Measurements from ENCODE around the gene HACD1.

HACD1 gene

GRCh38 chr10:17651896-17652295 lies 34.7 kb upstream of the HACD1 start:
- Histone ChIP-seq H3K4me1 (ENCODE audit: control insufficient read depth, insufficient read depth, low read length) (no peaks in the 10 kb centered on the region), H3K36me3 (ENCODE audit: control insufficient read depth in 2 of 2, insufficient read depth in 1 of 2, low read length in 2 of 2) (peaks cover 0 to 16% of the 10 kb centered on the region in 2 experiments; a peak in 2 of 3 replicates), H3K4me3 (ENCODE audit: low read depth, low read length) (no peak overlapping the region), H3K9me3 (ENCODE audit: control insufficient read depth, insufficient read depth, low read depth, low read length) (no peaks in the 10 kb centered on the region), H3K27ac (ENCODE audit: extremely low read depth, low read depth, low read length) (no peak overlapping the region)
- ChIA-PET POLR2A (no interaction called here), CTCF (no interaction called here)
- TF ChIP-seq ZNF362 (tag by site-specific recombination; IDR thresholded peaks at IDR 0.05) (no peak), ZBTB11 (tag by site-specific recombination; conservative IDR thresholded peaks at IDR 0.05; ENCODE audit: low read depth) (no peak), YY2 (tag by site-specific recombination; IDR thresholded peaks at IDR 0.05) (no peak), FEZF1 (tag by site-specific recombination; IDR thresholded peaks at IDR 0.05) (no peak), REPIN1 (tag by site-specific recombination; IDR thresholded peaks at IDR 0.05; ENCODE audit: low read depth) (no peak), ZNF169 (tag by site-specific recombination; IDR thresholded peaks at IDR 0.05) (no peak), ZNF366 (tag by site-specific recombination; conservative IDR thresholded peaks at IDR 0.05) (no peak), ZNF610 (tag by site-specific recombination; IDR thresholded peaks at IDR 0.05; ENCODE audit: borderline replicate concordance) (no peak), ZNF266 (tag by site-specific recombination; IDR thresholded peaks at IDR 0.05; ENCODE audit: low read depth) (no peak), ZNF776 (tag by site-specific recombination; IDR thresholded peaks at IDR 0.05; ENCODE audit: borderline replicate concordance) (no peak), ZNF114 (tag by site-specific recombination; IDR thresholded peaks at IDR 0.05) (no peak), ZNF155 (tag by site-specific recombination; IDR thresholded peaks at IDR 0.05) (no peak), ZBTB21 (tag by site-specific recombination; IDR thresholded peaks at IDR 0.05) (no peak), ZNF174 (tag by site-specific recombination; IDR thresholded peaks at IDR 0.05) (no peak), ZNF521 (tag by site-specific recombination; IDR thresholded peaks at IDR 0.05) (no peak), ZNF555 (tag by site-specific recombination; conservative IDR thresholded peaks at IDR 0.05) (no peak), ZNF350 (tag by site-specific recombination; IDR thresholded peaks at IDR 0.05) (no peak)
- TF ChIP-seq, protein P1, sequence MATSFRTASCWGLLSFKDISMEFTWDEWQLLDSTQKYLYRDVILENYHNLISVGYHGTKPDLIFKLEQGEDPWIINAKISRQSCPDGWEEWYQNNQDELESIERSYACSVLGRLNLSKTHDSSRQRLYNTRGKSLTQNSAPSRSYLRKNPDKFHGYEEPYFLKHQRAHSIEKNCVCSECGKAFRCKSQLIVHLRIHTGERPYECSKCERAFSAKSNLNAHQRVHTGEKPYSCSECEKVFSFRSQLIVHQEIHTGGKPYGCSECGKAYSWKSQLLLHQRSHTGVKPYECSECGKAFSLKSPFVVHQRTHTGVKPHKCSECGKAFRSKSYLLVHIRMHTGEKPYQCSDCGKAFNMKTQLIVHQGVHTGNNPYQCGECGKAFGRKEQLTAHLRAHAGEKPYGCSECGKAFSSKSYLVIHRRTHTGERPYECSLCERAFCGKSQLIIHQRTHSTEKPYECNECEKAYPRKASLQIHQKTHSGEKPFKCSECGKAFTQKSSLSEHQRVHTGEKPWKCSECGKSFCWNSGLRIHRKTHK (tag by site-specific recombination; IDR thresholded peaks at IDR 0.05): no peak

DNA sequence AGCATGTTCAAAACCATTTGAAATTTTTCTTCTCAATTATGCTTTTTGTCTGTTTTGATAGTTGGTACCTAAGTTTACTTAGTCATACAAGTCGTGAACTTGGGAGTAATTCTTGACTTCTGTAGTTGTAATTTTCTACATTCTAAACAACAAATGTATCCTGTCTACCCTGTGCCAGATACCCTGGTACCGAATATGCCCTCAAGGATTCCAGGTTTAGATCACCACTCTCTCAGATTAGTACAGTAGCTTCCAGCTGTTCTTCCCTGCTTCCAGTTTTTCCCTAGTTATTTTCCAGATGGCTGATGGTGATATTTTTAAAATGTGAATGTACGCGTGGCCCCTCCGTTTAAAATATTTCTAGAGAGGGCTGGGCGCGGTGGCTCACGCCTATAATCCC lies 33.2 kb upstream of the HACD1 start:
- Histone ChIP-seq H3K36me3 (ENCODE audit: control insufficient read depth in 2 of 2, insufficient read depth in 1 of 2, low read length in 2 of 2) (peaks cover 0 to 16% of the 10 kb centered on the region in 2 experiments; a peak in 2 of 3 replicates), H3K9me3 (ENCODE audit: control insufficient read depth, insufficient read depth, low read depth, low read length) (no peaks in the 10 kb centered on the region), H3K4me3 (ENCODE audit: low read depth, low read length) (no peak overlapping the region), H3K27ac (ENCODE audit: extremely low read depth, low read depth, low read length) (no peak overlapping the region), H3K4me1 (ENCODE audit: control insufficient read depth, insufficient read depth, low read length) (no peaks in the 10 kb centered on the region)
- ChIA-PET CTCF (interaction anchor here (0.6 kb wide), 1 partner anchor 820 kb away, joined by 3 read pairs; no protein-coding TSS in a partner anchor), POLR2A (no interaction called here)
- TF ChIP-seq YY1 (tag by site-specific recombination; IDR thresholded peaks at IDR 0.05) (no peak), ZNF600 (tag by site-specific recombination; IDR thresholded peaks at IDR 0.05) (no peak), ZNF394 (tag by site-specific recombination; IDR thresholded peaks at IDR 0.05; ENCODE audit: borderline replicate concordance) (no peak), ZNF747 (tag by site-specific recombination; IDR thresholded peaks at IDR 0.05) (no peak), ZBTB17 (tag by site-specific recombination; IDR thresholded peaks at IDR 0.05) (no peak), ZNF660 (tag by site-specific recombination; IDR thresholded peaks at IDR 0.05) (no peak)
- TF ChIP-seq, protein P2, sequence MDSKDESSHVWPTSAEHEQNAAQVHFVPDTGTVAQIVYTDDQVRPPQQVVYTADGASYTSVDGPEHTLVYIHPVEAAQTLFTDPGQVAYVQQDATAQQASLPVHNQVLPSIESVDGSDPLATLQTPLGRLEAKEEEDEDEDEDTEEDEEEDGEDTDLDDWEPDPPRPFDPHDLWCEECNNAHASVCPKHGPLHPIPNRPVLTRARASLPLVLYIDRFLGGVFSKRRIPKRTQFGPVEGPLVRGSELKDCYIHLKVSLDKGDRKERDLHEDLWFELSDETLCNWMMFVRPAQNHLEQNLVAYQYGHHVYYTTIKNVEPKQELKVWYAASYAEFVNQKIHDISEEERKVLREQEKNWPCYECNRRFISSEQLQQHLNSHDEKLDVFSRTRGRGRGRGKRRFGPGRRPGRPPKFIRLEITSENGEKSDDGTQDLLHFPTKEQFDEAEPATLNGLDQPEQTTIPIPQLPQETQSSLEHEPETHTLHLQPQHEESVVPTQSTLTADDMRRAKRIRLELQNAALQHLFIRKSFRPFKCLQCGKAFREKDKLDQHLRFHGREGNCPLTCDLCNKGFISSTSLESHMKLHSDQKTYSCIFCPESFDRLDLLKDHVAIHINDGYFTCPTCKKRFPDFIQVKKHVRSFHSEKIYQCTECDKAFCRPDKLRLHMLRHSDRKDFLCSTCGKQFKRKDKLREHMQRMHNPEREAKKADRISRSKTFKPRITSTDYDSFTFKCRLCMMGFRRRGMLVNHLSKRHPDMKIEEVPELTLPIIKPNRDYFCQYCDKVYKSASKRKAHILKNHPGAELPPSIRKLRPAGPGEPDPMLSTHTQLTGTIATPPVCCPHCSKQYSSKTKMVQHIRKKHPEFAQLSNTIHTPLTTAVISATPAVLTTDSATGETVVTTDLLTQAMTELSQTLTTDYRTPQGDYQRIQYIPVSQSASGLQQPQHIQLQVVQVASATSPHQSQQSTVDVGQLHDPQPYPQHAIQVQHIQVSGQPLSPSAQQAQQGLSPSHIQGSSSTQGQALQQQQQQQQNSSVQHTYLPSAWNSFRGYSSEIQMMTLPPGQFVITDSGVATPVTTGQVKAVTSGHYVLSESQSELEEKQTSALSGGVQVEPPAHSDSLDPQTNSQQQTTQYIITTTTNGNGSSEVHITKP (tag by site-specific recombination; IDR thresholded peaks at IDR 0.05): no peak
- TF ChIP-seq, protein P3, sequence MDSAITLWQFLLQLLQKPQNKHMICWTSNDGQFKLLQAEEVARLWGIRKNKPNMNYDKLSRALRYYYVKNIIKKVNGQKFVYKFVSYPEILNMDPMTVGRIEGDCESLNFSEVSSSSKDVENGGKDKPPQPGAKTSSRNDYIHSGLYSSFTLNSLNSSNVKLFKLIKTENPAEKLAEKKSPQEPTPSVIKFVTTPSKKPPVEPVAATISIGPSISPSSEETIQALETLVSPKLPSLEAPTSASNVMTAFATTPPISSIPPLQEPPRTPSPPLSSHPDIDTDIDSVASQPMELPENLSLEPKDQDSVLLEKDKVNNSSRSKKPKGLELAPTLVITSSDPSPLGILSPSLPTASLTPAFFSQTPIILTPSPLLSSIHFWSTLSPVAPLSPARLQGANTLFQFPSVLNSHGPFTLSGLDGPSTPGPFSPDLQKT (IDR thresholded peaks at IDR 0.05; ENCODE audit: borderline replicate concordance, low read depth, low read length): no peak
